HEK293 (cell line): ENCODE data around the gene PLPP6.

Experiments used
- CTCF ChIA-PET: fragments of 350-600 bp; formaldehyde crosslinking; extraction: SDS; loops from one replicate; lab custom pipeline; 2021; ENCODE audit warnings: antibody characterized with exemption; lab: Yijun Ruan, JAX
- POLR2A ChIA-PET: fragments of 300-600 bp; formaldehyde crosslinking; extraction: SDS; loops from one replicate; lab custom pipeline; 2020; ENCODE audit warnings: antibody characterized with exemption, inconsistent platforms; lab: Yijun Ruan, JAX
- H3K27ac ChIP-seq: fragments of 200-500 bp; sonication (Bioruptor generic); 2 replicates; pipeline ENCODE4 v1.5.1; 2014; ENCODE audit warnings: low read depth, low read length, control low read depth, inconsistent platforms; ENCODE audit errors: extremely low read depth
- H3K36me3 ChIP-seq, 2 experiments: fragments of 200-500 bp in 1 of 2; sonication (Bioruptor generic) in 1 of 2; 1 replicate in 1 of 2; 2 replicates in 1 of 2; pipeline ENCODE4 v1.5.1; 2014 to 2017; ENCODE audit warnings: inconsistent platforms in 2 of 2, low read length in 2 of 2; ENCODE audit not compliant: control insufficient read depth in 2 of 2, insufficient read depth in 1 of 2
- H3K4me1 ChIP-seq: fragments of 200-500 bp; sonication (Bioruptor generic); 2 replicates; pipeline ENCODE4 v1.5.1; 2014; ENCODE audit warnings: mild to moderate bottlenecking, low read length, inconsistent platforms; ENCODE audit not compliant: control insufficient read depth, insufficient read depth
- H3K4me3 ChIP-seq: 2 replicates; pipeline ENCODE4 v1.5.1; 2011; ENCODE audit warnings: low read depth, mild to moderate bottlenecking, control low read depth, low read length, moderate library complexity
- H3K9me3 ChIP-seq: fragments of 200-500 bp; sonication (Bioruptor generic); 2 replicates; pipeline ENCODE4 v1.5.1; 2014; ENCODE audit warnings: low read depth, low read length, inconsistent platforms; ENCODE audit not compliant: control insufficient read depth, insufficient read depth
- ATF2 ChIP-seq: fragments of 450-650 bp; formaldehyde crosslinking; IDR thresholded peaks from 2 replicates; pipeline ENCODE4 v1.5.1; 2016; ENCODE audit warnings: missing biosample characterization, missing genetic modification characterization, low read depth
- GFI1B ChIP-seq: fragments of 450-650 bp; formaldehyde crosslinking; IDR thresholded peaks from 2 replicates; pipeline ENCODE4 v1.5.1; 2016; ENCODE audit warnings: missing biosample characterization, missing genetic modification characterization
- KLF1 ChIP-seq: fragments of 450-650 bp; formaldehyde crosslinking; IDR thresholded peaks from 2 replicates; pipeline ENCODE4 v1.5.1; 2016; ENCODE audit warnings: missing biosample characterization, missing genetic modification characterization
- KLF7 ChIP-seq: fragments of 450-650 bp; formaldehyde crosslinking; IDR thresholded peaks from 2 replicates; pipeline ENCODE4 v1.5.1; 2016; ENCODE audit warnings: missing biosample characterization, missing genetic modification characterization, borderline replicate concordance
- OSR2 ChIP-seq: fragments of 450-650 bp; formaldehyde crosslinking; IDR thresholded peaks from 2 replicates; pipeline ENCODE4 v1.5.1; 2016; ENCODE audit warnings: missing biosample characterization, missing genetic modification characterization
- OVOL3 ChIP-seq: fragments of 450-650 bp; formaldehyde crosslinking; IDR thresholded peaks from 2 replicates; pipeline ENCODE4 v1.5.1; 2016; ENCODE audit warnings: missing biosample characterization, missing genetic modification characterization
- PRDM1 ChIP-seq: fragments of 450-650 bp; formaldehyde crosslinking; IDR thresholded peaks from 2 replicates; pipeline ENCODE4; 2016; ENCODE audit warnings: missing biosample characterization, missing genetic modification characterization
- ZNF10 ChIP-seq: fragments of 450-650 bp; formaldehyde crosslinking; IDR thresholded peaks from 2 replicates; pipeline ENCODE4 v1.5.1; 2017; ENCODE audit warnings: missing biosample characterization, missing genetic modification characterization
- ZNF2 ChIP-seq: fragments of 450-650 bp; formaldehyde crosslinking; IDR thresholded peaks from 2 replicates; pipeline ENCODE4 v1.5.1; 2016; ENCODE audit warnings: missing biosample characterization, missing genetic modification characterization
- ZNF280D ChIP-seq: fragments of 450-650 bp; formaldehyde crosslinking; IDR thresholded peaks from 2 replicates; pipeline ENCODE4 v1.5.1; 2016; ENCODE audit warnings: missing biosample characterization, missing genetic modification characterization
- ZNF335 ChIP-seq: fragments of 450-650 bp; formaldehyde crosslinking; conservative IDR thresholded peaks from 2 replicates; pipeline ENCODE4 v1.5.1; 2016; ENCODE audit warnings: missing biosample characterization, missing genetic modification characterization
- ZNF366 ChIP-seq: fragments of 450-650 bp; formaldehyde crosslinking; conservative IDR thresholded peaks from 2 replicates; pipeline ENCODE4 v1.5.1; 2016; ENCODE audit warnings: missing biosample characterization, missing genetic modification characterization
- ZNF404 ChIP-seq: fragments of 450-650 bp; formaldehyde crosslinking; IDR thresholded peaks from 2 replicates; pipeline ENCODE4 v1.5.1; 2017; ENCODE audit warnings: missing biosample characterization, missing genetic modification characterization
- ZNF416 ChIP-seq: fragments of 450-650 bp; formaldehyde crosslinking; IDR thresholded peaks from 2 replicates; pipeline ENCODE4 v1.5.1; 2016; ENCODE audit warnings: missing biosample characterization, missing genetic modification characterization
- ZNF426 ChIP-seq: fragments of 450-650 bp; formaldehyde crosslinking; IDR thresholded peaks from 2 replicates; pipeline ENCODE4 v1.5.1; 2017; ENCODE audit warnings: missing biosample characterization, missing genetic modification characterization, mild to moderate bottlenecking, inconsistent platforms, moderate library complexity
- ZNF449 ChIP-seq: fragments of 450-650 bp; formaldehyde crosslinking; IDR thresholded peaks from 2 replicates; pipeline ENCODE4 v1.5.1; 2017; ENCODE audit warnings: missing biosample characterization, mild to moderate bottlenecking, missing genetic modification characterization, moderate library complexity
- ZNF549 ChIP-seq: fragments of 450-650 bp; IDR thresholded peaks from 2 replicates; pipeline ENCODE4 v1.5.1; 2018; ENCODE audit warnings: missing biosample characterization, missing genetic modification characterization, mild to moderate bottlenecking, inconsistent platforms, moderate library complexity
- ZNF580 ChIP-seq: fragments of 450-650 bp; formaldehyde crosslinking; IDR thresholded peaks from 2 replicates; pipeline ENCODE4 v1.5.1; 2016; ENCODE audit warnings: missing biosample characterization, missing genetic modification characterization
- ZNF623 ChIP-seq: fragments of 450-650 bp; formaldehyde crosslinking; IDR thresholded peaks from 2 replicates; pipeline ENCODE4 v1.5.1; 2016; ENCODE audit warnings: missing biosample characterization, missing genetic modification characterization
- ZNF654 ChIP-seq: fragments of 450-650 bp; formaldehyde crosslinking; IDR thresholded peaks from 2 replicates; pipeline ENCODE4 v1.5.1; 2016; ENCODE audit warnings: low read depth, missing biosample characterization, missing genetic modification characterization
- ZNF664 ChIP-seq: fragments of 450-650 bp; formaldehyde crosslinking; IDR thresholded peaks from 2 replicates; pipeline ENCODE4 v1.5.1; 2016; ENCODE audit warnings: missing biosample characterization, missing genetic modification characterization
- ZNF677 ChIP-seq: fragments of 450-650 bp; IDR thresholded peaks from 2 replicates; pipeline ENCODE4 v1.5.0; 2018; ENCODE audit warnings: missing biosample characterization, mild to moderate bottlenecking, missing genetic modification characterization, moderate library complexity
- ZNF792 ChIP-seq: fragments of 450-650 bp; formaldehyde crosslinking; IDR thresholded peaks from 2 replicates; pipeline ENCODE4 v1.5.1; 2016; ENCODE audit warnings: missing biosample characterization, missing genetic modification characterization
- ZSCAN16 ChIP-seq: fragments of 450-650 bp; formaldehyde crosslinking; IDR thresholded peaks from 2 replicates; pipeline ENCODE4 v1.5.1; 2016; ENCODE audit warnings: missing biosample characterization, missing genetic modification characterization
- ZXDB ChIP-seq: fragments of 450-650 bp; formaldehyde crosslinking; IDR thresholded peaks from 2 replicates; pipeline ENCODE4 v1.5.1; 2016; ENCODE audit warnings: missing biosample characterization, missing genetic modification characterization
- TF ChIP-seq, protein P1 (sequence below): fragments of 450-650 bp; IDR thresholded peaks from 2 replicates; pipeline ENCODE4 v1.5.1; 2018; ENCODE audit warnings: missing biosample characterization, mild to moderate bottlenecking, missing genetic modification characterization

PLPP6 gene

DNA sequence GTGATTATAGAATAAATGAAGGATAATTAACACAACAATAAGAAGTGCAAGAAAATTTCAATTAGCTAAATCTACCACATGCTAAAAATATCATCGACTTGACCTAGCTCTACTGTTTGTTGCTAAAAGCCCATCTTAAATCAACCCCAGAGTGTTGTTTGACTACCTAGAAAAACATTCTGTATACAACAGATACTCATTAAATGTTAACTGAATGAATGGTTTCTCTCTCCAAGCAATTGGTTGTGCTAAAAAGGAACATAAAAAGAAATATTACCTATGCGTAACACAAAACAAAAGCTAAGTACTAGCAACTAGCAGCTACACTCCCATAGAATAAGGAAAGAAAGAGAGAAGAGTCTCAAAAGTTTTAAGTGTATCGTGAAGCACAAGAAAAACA lies 5.5 kb upstream of the PLPP6 start:
- no peaks in the 10 kb centered on the region; a peak in 1 of 3 replicates for H3K36me3 ChIP-seq
- no peaks in the 10 kb centered on the region for H3K9me3 ChIP-seq
- no peak for TF ChIP-seq ZXDB (tag by site-specific recombination)
- TF ChIP-seq ZNF580 (tag by site-specific recombination): no peak
- TF ChIP-seq PRDM1: no peak
- TF ChIP-seq ZNF416: no peak
- TF ChIP-seq ZNF677 (tag by site-specific recombination): no peak
- no peak for TF ChIP-seq OSR2
- no peak for TF ChIP-seq ZNF664
- TF ChIP-seq ZNF792 (tag by site-specific recombination): no peak
- TF ChIP-seq ZNF449 (tag by site-specific recombination): no peak
- no peak for TF ChIP-seq GFI1B (tag by site-specific recombination)
- no peak for TF ChIP-seq ZSCAN16 (tag by site-specific recombination)
- H3K4me3 ChIP-seq: no peak overlapping the region
- peaks cover 5% of the 10 kb centered on the region; the same call in 1 of the 2 replicates for H3K4me1 ChIP-seq
- no peak overlapping the region for H3K27ac ChIP-seq
- CTCF ChIA-PET: interaction anchor here (0.6 to 3.1 kb wide), 5 partner anchors 16 to 934 kb away, joined by 3 to 14 read pairs (median 3); no protein-coding TSS in a partner anchor
- POLR2A ChIA-PET: no interaction called here

GRCh38 chr9:4657426-4658159 lies 4.5 kb upstream of the PLPP6 start:
- Histone ChIP-seq H3K36me3 (no peaks in the 10 kb centered on the region; a peak in 1 of 3 replicates), H3K4me1 (peaks cover 5% of the 10 kb centered on the region; the same call in 1 of the 2 replicates), H3K4me3 (no peak overlapping the region), H3K27ac (no peak overlapping the region), H3K9me3 (no peaks in the 10 kb centered on the region)
- TF ChIP-seq ZNF623 (tag by site-specific recombination) (no peak), ZNF10 (no peak), KLF1 (0 out of 2 replicates have a peak, but pooled peaks have one; percentile 17), ZNF280D (tag by site-specific recombination) (no peak), ZNF366 (tag by site-specific recombination) (no peak), ATF2 (tag by site-specific recombination) (no peak), KLF7 (tag by site-specific recombination) (no peak), OVOL3 (tag by site-specific recombination) (no peak), ZNF549 (tag by site-specific recombination) (peak; percentile 89), ZNF426 (tag by site-specific recombination) (no peak), ZNF404 (tag by site-specific recombination) (no peak), ZNF654 (no peak), ZNF335 (tag by site-specific recombination) (no peak), ZNF2 (tag by site-specific recombination) (no peak), ZNF416 (no peak)
- TF ChIP-seq, protein P1, sequence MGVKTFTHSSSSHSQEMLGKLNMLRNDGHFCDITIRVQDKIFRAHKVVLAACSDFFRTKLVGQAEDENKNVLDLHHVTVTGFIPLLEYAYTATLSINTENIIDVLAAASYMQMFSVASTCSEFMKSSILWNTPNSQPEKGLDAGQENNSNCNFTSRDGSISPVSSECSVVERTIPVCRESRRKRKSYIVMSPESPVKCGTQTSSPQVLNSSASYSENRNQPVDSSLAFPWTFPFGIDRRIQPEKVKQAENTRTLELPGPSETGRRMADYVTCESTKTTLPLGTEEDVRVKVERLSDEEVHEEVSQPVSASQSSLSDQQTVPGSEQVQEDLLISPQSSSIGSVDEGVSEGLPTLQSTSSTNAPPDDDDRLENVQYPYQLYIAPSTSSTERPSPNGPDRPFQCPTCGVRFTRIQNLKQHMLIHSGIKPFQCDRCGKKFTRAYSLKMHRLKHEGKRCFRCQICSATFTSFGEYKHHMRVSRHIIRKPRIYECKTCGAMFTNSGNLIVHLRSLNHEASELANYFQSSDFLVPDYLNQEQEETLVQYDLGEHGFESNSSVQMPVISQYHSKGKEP: no peak
- ChIA-PET POLR2A (no interaction called here), CTCF (interaction anchor here (0.6 to 3.1 kb wide), 5 partner anchors 17 to 578 kb away, joined by 3 to 14 read pairs (median 3); no protein-coding TSS in a partner anchor)
